Astrocyte of the cerebellum (primary cell): ENCODE data around the gene MEGF6.

ENCODE experiments used
- DNase-seq: peaks from one replicate; pipeline ENCODE4 v3.0.0-alpha.2; 2011; ENCODE audit warnings: low read depth
- H3K4me3 ChIP-seq: 2 replicates; pipeline ENCODE4 v1.5.1; 2011; ENCODE audit warnings: mild to moderate bottlenecking, low read depth, low read length, moderate library complexity
- in situ Hi-C: cut with HindIII; loops from 2 replicates; pipeline ENCODE4 v1.10.0; 2017; ENCODE audit warnings: low sequenced_read_pairs
- TF ChIP-seq, protein P1 (sequence below): IDR thresholded peaks from 2 replicates; pipeline ENCODE4 v1.5.1; 2012; ENCODE audit warnings: low read length, low read depth, moderate library complexity, mild to moderate bottlenecking; ENCODE audit errors: missing control alignments

MEGF6 gene

DNA sequence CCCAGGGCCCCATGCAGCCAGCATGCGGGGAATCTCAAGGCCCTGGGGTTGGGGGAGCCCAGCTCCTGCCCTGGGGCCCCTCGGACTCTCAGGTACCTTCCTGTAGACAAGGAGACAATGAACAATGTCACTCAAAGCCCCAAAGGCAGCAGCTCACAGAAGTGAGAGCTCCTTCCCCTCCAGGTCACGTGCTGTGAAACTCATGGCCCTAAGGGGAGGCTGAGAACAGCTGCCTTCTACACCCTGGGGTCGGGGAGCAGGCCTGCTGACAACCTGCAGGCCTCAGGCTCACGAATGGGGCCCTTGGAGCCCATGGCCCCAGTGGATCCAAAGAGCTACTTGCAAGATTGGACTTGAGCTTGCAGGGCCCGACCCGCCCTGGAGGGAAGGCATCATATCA, 3.2 kb downstream of the MEGF6 start:
- TF ChIP-seq, protein P1, sequence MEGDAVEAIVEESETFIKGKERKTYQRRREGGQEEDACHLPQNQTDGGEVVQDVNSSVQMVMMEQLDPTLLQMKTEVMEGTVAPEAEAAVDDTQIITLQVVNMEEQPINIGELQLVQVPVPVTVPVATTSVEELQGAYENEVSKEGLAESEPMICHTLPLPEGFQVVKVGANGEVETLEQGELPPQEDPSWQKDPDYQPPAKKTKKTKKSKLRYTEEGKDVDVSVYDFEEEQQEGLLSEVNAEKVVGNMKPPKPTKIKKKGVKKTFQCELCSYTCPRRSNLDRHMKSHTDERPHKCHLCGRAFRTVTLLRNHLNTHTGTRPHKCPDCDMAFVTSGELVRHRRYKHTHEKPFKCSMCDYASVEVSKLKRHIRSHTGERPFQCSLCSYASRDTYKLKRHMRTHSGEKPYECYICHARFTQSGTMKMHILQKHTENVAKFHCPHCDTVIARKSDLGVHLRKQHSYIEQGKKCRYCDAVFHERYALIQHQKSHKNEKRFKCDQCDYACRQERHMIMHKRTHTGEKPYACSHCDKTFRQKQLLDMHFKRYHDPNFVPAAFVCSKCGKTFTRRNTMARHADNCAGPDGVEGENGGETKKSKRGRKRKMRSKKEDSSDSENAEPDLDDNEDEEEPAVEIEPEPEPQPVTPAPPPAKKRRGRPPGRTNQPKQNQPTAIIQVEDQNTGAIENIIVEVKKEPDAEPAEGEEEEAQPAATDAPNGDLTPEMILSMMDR: no peak
- DNase-seq: no peak
- in situ Hi-C loops: no loop called here
- H3K4me3 ChIP-seq: no peak overlapping the region

DNA sequence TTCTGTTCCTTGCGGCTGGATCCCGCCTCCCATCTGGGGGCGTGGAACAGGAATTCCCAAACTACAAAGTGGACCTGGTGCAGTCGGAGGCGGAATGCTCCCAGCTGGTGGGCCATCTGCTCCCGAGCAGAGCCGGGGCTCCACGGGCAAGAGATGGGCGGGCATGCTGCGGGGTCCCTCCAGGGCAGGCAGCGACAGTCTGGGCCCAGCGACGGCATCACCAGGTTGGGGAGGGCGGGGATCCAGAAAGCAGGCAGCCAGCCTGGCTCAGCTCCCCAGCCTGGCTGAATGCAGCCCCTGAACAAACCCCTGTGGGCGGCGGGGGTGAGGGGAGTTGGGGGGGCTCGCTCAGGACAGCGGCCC, 3.6 kb downstream of the MEGF6 start:
- no peak for DNase-seq
- H3K4me3 ChIP-seq: no peak overlapping the region
- TF ChIP-seq, protein P1: no peak
- in situ Hi-C loops: no loop called here

DNA sequence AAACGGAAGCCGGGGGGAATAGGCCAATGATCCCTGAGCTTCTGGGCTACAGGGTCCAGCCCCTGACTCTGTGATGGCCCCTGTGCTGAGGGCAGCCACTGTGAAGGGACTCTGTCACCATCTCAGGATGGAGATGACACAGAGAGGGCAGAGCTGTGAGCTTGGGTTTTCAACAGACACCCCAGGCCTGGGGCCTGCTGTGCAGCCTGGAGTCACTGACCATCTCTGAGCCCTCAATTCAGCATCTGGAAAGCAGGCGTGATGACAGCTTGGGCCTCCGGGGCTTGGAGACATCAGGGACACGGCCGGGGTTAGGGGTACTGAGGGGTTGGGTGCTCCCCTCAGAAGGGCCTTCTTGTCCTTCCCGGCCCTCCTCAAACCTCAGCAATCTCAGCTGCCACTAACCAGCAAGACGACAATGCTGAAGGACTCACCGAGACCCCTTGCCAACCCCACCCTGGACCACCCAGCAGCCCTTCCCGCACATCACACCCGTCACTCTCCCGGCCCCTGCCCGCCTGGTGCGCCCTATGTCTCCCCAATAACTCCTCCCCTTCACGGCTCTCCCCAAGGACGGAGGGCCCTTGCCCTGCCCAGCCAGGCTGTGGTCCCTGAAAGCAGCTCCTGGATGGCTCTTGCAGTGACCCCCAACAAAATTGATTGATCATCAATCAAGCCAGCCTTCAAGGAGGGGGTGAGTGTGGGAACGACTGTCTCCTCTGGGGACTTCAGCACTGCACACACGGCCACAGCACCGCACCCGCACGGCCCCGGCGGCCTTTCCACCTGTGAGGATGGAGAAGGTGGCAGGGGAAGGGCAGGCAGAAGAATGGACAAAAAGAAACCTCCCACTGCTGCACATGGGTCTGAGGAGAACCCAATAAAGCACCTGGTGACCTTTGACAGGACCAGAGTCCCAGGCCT, 4.3 kb downstream of the MEGF6 start:
- no peak for DNase-seq
- in situ Hi-C loops: no loop called here
- TF ChIP-seq, protein P1: no peak
- H3K4me3 ChIP-seq: no peak overlapping the region

DNA sequence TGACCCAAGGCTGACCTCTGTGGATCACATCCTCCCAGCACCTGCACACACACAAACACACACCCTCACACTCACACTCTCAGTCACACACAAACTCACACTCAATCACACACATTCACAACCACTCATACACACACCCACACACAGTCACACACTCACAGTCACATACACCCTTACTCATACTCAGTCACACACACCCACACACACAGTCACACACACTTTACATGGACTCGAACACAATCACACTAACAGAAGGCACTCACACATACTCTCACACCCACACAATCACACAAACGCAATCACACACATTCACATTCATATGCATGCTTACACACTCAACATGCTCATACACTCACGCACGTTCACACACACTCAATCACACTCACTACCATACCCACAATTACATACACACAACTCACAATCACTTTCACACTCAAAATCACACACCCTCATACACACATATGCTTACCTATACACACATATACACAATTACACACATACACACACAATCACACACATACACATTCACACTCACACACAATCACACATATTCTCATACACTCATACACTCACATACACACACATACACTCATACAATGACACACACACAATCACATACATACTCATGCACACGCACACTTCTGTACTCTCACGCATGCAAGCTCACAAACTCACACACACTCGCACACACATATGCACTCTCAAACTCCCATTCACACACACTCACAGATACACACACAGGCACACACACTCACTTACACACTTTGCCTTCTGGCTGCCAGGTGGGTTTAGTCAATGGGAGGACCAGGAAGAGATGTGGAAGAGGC, 6.1 kb downstream of the MEGF6 start:
- TF ChIP-seq, protein P1: no peak
- no peak overlapping the region for H3K4me3 ChIP-seq
- in situ Hi-C loops: no loop called here
- no peak for DNase-seq

DNA sequence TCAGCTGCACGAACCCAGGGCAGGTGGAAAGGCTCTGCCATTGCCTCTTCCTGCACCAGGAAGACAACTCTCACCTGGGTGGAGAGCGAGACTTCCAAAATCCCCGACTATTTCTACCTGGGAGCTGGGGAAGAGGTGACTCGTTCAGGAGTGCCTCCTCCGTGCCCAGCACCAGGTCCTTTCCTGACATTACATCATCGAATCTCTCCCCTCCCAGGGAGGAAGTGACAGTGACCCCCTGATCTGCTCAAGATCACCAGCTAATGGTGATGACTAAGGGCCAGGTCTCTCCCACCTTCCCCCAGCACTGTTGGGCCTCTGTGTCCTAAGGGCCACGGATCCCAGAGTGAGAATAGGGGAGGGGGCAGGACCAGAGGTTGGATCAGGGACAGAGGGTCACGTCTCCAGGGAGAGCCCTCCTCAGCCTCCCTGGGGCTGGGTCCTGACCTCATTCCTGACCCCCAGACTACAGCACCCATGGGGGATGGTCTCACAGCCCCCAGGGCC, 6.8 kb downstream of the MEGF6 start:
- in situ Hi-C loops: no loop called here
- H3K4me3 ChIP-seq: no peak overlapping the region
- TF ChIP-seq, protein P1: no peak
- no peak for DNase-seq
